Lower leg skin (tissue), 3 donors: ENCODE measurements around the gene ITPKB.

Experiments used
- POLR2A ChIP-seq, 2 donors: fragments of 450-650 bp; IDR thresholded peaks; one replicate each; pipeline ENCODE4 v1.6.1; 2016 to 2017; ENCODE audit warnings: antibody characterized with exemption in 2 of 2, mild to moderate bottlenecking in 1 of 2, moderate library complexity in 1 of 2
- TF ChIP-seq, protein P1 (sequence below), 3 donors: fragments of 450-650 bp; IDR thresholded peaks; one replicate each; pipeline ENCODE4 v1.5.1; 2016; ENCODE audit warnings: antibody characterized with exemption in 3 of 3, mild to moderate bottlenecking in 3 of 3, moderate library complexity in 2 of 3

DNA sequence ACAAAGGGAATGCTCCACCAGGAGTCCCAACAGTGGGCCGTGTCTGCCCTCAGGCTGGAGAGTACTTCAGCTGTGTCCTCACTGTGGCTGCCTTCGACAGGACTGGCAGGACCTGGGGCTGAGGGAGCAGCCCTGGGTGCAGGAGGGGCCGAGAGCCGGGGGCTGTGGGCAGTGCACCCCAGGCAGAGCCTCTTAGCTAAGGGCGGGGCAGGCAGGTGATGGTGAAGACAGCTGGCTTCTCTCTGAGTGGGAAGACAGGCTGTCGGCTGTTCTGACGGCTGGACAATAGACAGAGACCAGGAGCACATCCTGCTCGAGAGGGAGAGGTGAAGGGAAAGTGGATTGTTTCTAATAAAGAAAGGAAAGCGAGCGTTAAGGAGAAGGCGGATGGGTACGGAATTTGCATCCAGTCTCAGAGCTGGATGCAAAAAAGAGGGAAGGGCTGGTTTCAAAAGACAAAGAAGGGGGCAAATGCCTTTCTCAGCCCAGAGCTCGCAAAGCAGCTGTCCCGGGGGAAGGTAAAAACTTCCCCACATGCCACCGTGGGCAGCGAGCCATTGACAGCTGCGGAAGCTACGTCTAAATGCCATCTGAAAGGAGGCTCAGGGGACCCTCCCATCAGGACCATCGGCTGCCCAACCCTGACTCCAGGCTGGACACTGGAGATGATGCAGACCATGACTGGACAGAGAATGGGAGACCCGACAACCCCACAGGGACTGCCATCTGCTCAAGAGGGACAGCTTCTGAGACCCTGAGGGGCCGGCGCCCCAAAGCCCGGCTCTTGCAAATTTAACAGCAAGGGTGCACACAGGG, 98.6 kb downstream of the ITPKB start:
- TF ChIP-seq, protein P1, sequence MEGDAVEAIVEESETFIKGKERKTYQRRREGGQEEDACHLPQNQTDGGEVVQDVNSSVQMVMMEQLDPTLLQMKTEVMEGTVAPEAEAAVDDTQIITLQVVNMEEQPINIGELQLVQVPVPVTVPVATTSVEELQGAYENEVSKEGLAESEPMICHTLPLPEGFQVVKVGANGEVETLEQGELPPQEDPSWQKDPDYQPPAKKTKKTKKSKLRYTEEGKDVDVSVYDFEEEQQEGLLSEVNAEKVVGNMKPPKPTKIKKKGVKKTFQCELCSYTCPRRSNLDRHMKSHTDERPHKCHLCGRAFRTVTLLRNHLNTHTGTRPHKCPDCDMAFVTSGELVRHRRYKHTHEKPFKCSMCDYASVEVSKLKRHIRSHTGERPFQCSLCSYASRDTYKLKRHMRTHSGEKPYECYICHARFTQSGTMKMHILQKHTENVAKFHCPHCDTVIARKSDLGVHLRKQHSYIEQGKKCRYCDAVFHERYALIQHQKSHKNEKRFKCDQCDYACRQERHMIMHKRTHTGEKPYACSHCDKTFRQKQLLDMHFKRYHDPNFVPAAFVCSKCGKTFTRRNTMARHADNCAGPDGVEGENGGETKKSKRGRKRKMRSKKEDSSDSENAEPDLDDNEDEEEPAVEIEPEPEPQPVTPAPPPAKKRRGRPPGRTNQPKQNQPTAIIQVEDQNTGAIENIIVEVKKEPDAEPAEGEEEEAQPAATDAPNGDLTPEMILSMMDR (IDR thresholded peaks at IDR 0.05) = no peak
- TF ChIP-seq POLR2A (IDR thresholded peaks at IDR 0.05) = no peak
